CD4-positive, alpha-beta memory T cell (primary cell): ENCODE data around the gene CYSRT1. TPM values are rescaled to one million over a fixed set of nuclear protein-coding genes. Genes with fewer than 3 reads are reported as not detected.
A peak's percentile ranks its signal among the peaks of the same experiment; 100 is the strongest.

ENCODE experiments used
- CTCF ChIA-PET: fragments of 350-600 bp; sonication (Branson Sonifier 250); formaldehyde crosslinking; loops from one replicate; lab custom pipeline; 2021; ENCODE audit warnings: inconsistent platforms; ENCODE audit not compliant: partially characterized antibody; lab: Charles Lee
- POLR2A ChIA-PET: fragments of 350-600 bp; sonication (Branson Sonifier 250); formaldehyde crosslinking; loops from one replicate; lab custom pipeline; 2021; ENCODE audit not compliant: partially characterized antibody; lab: Charles Lee
- DNase-seq, 5 donors: peaks; one replicate each; pipeline versions ENCODE4 v3.0.0 to v3.0.0-alpha.2; 2020 to 2022; ENCODE audit warnings: mixed read lengths in 1 of 5
- H3K27ac ChIP-seq: one replicate; pipeline ENCODE4 v1.7.0; 2013; ENCODE audit warnings: low read depth, low read length
- H3K27me3 ChIP-seq: 2 replicates; pipeline ENCODE4 v1.7.0; 2013; ENCODE audit warnings: mild to moderate bottlenecking, low read length, moderate library complexity; ENCODE audit not compliant: insufficient read depth
- H3K36me3 ChIP-seq: 2 replicates; pipeline ENCODE4 v1.7.0; 2013; ENCODE audit warnings: mild to moderate bottlenecking, low read length, moderate library complexity; ENCODE audit not compliant: insufficient read depth
- H3K4me1 ChIP-seq: 2 replicates; pipeline ENCODE4 v1.7.0; 2013; ENCODE audit warnings: mild to moderate bottlenecking, low read length, moderate library complexity; ENCODE audit not compliant: insufficient read depth
- H3K4me3 ChIP-seq, 2 donors: one replicate each; pipeline ENCODE4 v1.7.0; 2013; ENCODE audit warnings: low read length in 2 of 2, mild to moderate bottlenecking in 1 of 2
- H3K9me3 ChIP-seq, 2 donors: one replicate each; pipeline ENCODE4 v1.7.0; 2013; ENCODE audit warnings: low read length in 2 of 2, control low read depth in 1 of 2; ENCODE audit not compliant: control insufficient read depth in 1 of 2
- H3K27ac Mint-ChIP-seq, 7 donors: one replicate each; pipeline ENCODE4 v1.8.0; 2020 to 2021; ENCODE audit warnings: mixed read lengths in 7 of 7, mild to moderate bottlenecking in 6 of 7, inconsistent platforms in 3 of 7, moderate library complexity in 3 of 7
- H3K27me3 Mint-ChIP-seq, 2 donors: one replicate each; pipeline ENCODE4 v1.8.0; 2020 to 2021; ENCODE audit warnings: mixed read lengths in 2 of 2
- H3K36me3 Mint-ChIP-seq, 2 donors: one replicate each; pipeline ENCODE4 v1.8.0; 2020 to 2021; ENCODE audit warnings: mixed read lengths in 2 of 2, inconsistent platforms in 1 of 2, mild to moderate bottlenecking in 1 of 2
- H3K4me1 Mint-ChIP-seq, 4 donors: one replicate each; pipeline ENCODE4 v1.8.0; 2020 to 2021; ENCODE audit warnings: mixed read lengths in 4 of 4, mild to moderate bottlenecking in 1 of 4
- H3K4me3 Mint-ChIP-seq, 8 donors: one replicate each; pipeline ENCODE4 v1.8.0; 2020 to 2021; ENCODE audit warnings: mixed read lengths in 8 of 8, mild to moderate bottlenecking in 7 of 8, moderate library complexity in 6 of 8, inconsistent platforms in 3 of 8
- H3K9me3 Mint-ChIP-seq, 8 donors: one replicate each; pipeline ENCODE4 v1.8.0; 2020 to 2021; ENCODE audit warnings: mixed read lengths in 8 of 8, mild to moderate bottlenecking in 5 of 8, inconsistent platforms in 3 of 8, moderate library complexity in 1 of 8
- intact Hi-C: fragments of 100-400 bp; cut with micrococcal nuclease; formaldehyde crosslinking; loops from one replicate; pipeline ENCODE4 v1.15.1; 2023
- polyA plus RNA-seq, 2 donors: library from polyadenylated mRNA; unstranded; fragments of 300-500 nt; fragmentation: Illumina TruSeq; gene quantifications; one replicate each; pipeline ENCODE4 v1.2.3, GENCODE V29; 2021
- total RNA-seq, 2 experiments: library from RNA; stranded (reverse); gene quantifications; one replicate each; pipeline ENCODE4 v1.2.3, GENCODE V29; 2021

Gene CYSRT1
- total and polyA plus RNA-seq, 4 experiments from 2014 or later, result 0.25 TPM; not detected in 3

GRCh38 chr9:137186385-137186784 is 38.6 kb upstream of the CYSRT1 start:
- Histone ChIP-seq H3K27me3 (no peaks in the 10 kb centered on the region), H3K27ac (no peak overlapping the region), H3K4me1 (peaks cover 41% of the 10 kb centered on the region), H3K36me3 (peaks cover 35% of the 10 kb centered on the region), H3K9me3 (no peaks in the 10 kb centered on the region), H3K4me3 (no peak overlapping the region)
- Mint-ChIP-seq H3K4me1 (peaks cover 22 to 63% (median 33%) of the 10 kb centered on the region in 4 donors), H3K36me3 (peaks cover 11 to 33% of the 10 kb centered on the region in 2 donors), H3K27me3 (no peaks in the 10 kb centered on the region), H3K9me3 (peaks cover 0 to 5% (median 0%) of the 10 kb centered on the region in 8 donors), H3K4me3 (peak overlapping the region; percentile 65 to 97 (median 90)), H3K27ac (peak overlapping the region in 3 of 7 donors; percentile 18 to 91 (median 50))
- intact Hi-C loops, result no loop called here
- CTCF ChIA-PET, result interaction anchor here (3.8 kb wide), 1 partner anchor 51 kb away, joined by 15 read pairs; no protein-coding TSS in a partner anchor
- POLR2A ChIA-PET, result interaction anchor here (8.9 kb wide), 1 partner anchor 16 kb away, joined by 169 read pairs; the partner anchor contains the start of genes NDOR1, TMEM203 and TPRN
- DNase-seq, result no peak

DNA sequence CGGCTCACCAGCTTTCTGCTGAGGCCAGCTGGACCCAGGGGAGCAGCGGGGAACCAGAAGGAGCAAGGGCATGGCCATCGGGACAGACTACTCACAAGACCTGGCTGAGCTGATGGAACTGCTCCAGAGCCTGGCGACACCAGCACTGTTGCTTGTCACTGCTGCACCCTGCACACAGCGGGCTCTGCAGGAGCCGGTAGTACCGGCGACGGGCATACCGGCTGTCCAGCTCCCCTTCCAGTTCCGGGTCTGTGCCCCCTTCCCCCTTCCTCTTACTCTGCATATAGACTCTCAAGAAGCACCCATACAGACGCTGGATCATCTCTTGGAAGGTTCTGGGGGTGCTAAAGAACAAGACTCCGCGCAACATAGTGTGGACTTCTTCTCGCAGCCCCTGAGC is 37.6 kb upstream of the CYSRT1 start:
- H3K4me3 Mint-ChIP-seq, result peak overlapping the region; percentile 88 to 97 (median 93)
- intact Hi-C loops, result no loop called here
- H3K9me3 ChIP-seq, result no peaks in the 10 kb centered on the region
- H3K4me1 ChIP-seq, result peaks cover 41% of the 10 kb centered on the region
- DNase-seq, result no peak
- peaks cover 6 to 27% of the 10 kb centered on the region in 2 donors for H3K36me3 Mint-ChIP-seq
- no peaks in the 10 kb centered on the region for H3K27me3 Mint-ChIP-seq
- peaks cover 33% of the 10 kb centered on the region for H3K36me3 ChIP-seq
- peaks cover 22 to 63% (median 33%) of the 10 kb centered on the region in 4 donors for H3K4me1 Mint-ChIP-seq
- ChIA-PET CTCF (interaction anchor here (0.9 to 3.8 kb wide), 5 partner anchors 13 to 92 kb away, joined by 3 to 15 read pairs (median 5); partner anchors contain the start of genes RNF224 and TPRN), POLR2A (interaction anchor here (0.6 to 8.9 kb wide), 13 partner anchors 12 to 153 kb away, joined by 3 to 169 read pairs (median 11); partner anchors contain the start of genes CYSRT1, MAN1B1, NDOR1 and NELFB)
- H3K27ac Mint-ChIP-seq, result peak overlapping the region; percentile 60 to 98 (median 92)
- peaks cover 0 to 5% (median 0%) of the 10 kb centered on the region in 8 donors for H3K9me3 Mint-ChIP-seq
- peak overlapping the region; percentile 96 for H3K27ac ChIP-seq
- H3K4me3 ChIP-seq, result peak overlapping the region; percentile 81 to 90
- H3K27me3 ChIP-seq, result no peaks in the 10 kb centered on the region

- Histone ChIP-seq H3K27me3 (no peaks in the 10 kb centered on the region), H3K4me3 (peak overlapping the region; percentile 81 to 90), H3K4me1 (peaks cover 41% of the 10 kb centered on the region), H3K36me3 (peaks cover 26% of the 10 kb centered on the region), H3K9me3 (no peaks in the 10 kb centered on the region), H3K27ac (peak overlapping the region; percentile 96)
- intact Hi-C loops, result loop anchor here (1.0 to 2.0 kb wide), 5 partner anchors 12 to 101 kb away; partner anchors contain the start of genes MAN1B1, NDOR1, TMEM203 and TPRN
- peak overlapping the region; percentile 88 to 97 (median 93) for H3K4me3 Mint-ChIP-seq
- no peak for DNase-seq
- ChIA-PET CTCF (interaction anchor here (1.1 to 3.8 kb wide), 8 partner anchors 10 to 92 kb away, joined by 3 to 15 read pairs (median 5); partner anchors contain the start of genes RNF224 and TPRN), POLR2A (interaction anchor here (0.6 to 8.9 kb wide), 17 partner anchors 11 to 654 kb away, joined by 3 to 169 read pairs (median 8); partner anchors contain the start of genes CYSRT1, MAN1B1, NDOR1 and NELFB)
- peaks cover 22 to 63% (median 33%) of the 10 kb centered on the region in 4 donors for H3K4me1 Mint-ChIP-seq
- peaks cover 6 to 27% of the 10 kb centered on the region in 2 donors for H3K36me3 Mint-ChIP-seq
- peak overlapping the region; percentile 86 to 98 (median 94) for H3K27ac Mint-ChIP-seq
- peaks cover 0 to 5% (median 0%) of the 10 kb centered on the region in 8 donors for H3K9me3 Mint-ChIP-seq
- no peaks in the 10 kb centered on the region for H3K27me3 Mint-ChIP-seq
Observed at GRCh38 chr9:137188086-137188489, 36.9 kb upstream of the CYSRT1 start.

- H3K27me3 Mint-ChIP-seq, result no peaks in the 10 kb centered on the region
- Histone ChIP-seq H3K9me3 (no peaks in the 10 kb centered on the region), H3K27me3 (no peaks in the 10 kb centered on the region), H3K27ac (peak within 1 kb of the TSS; percentile 96), H3K4me1 (peaks cover 41% of the 10 kb centered on the region), H3K36me3 (peaks cover 20% of the 10 kb centered on the region), H3K4me3 (peak within 1 kb of the TSS; percentile 81 to 90)
- peak; percentile 84 to 96 (median 92) for DNase-seq
- peaks cover 22 to 62% (median 33%) of the 10 kb centered on the region in 4 donors for H3K4me1 Mint-ChIP-seq
- intact Hi-C loops, result loop anchor here (1.0 to 2.0 kb wide), 6 partner anchors 12 to 102 kb away; partner anchors contain the start of genes MAN1B1, NDOR1, TMEM203 and TPRN
- peaks cover 0 to 5% (median 0%) of the 10 kb centered on the region in 8 donors for H3K9me3 Mint-ChIP-seq
- peak within 1 kb of the TSS; percentile 91 to 97 (median 94) for H3K4me3 Mint-ChIP-seq
- H3K36me3 Mint-ChIP-seq, result peaks cover 6 to 22% of the 10 kb centered on the region in 2 donors
- POLR2A ChIA-PET, result interaction anchor here (0.8 to 8.9 kb wide), 22 partner anchors 12 to 655 kb away, joined by 3 to 169 read pairs (median 6); partner anchors contain the start of genes CYSRT1, EXD3, MAN1B1 and NDOR1
- CTCF ChIA-PET, result interaction anchor here (0.7 to 3.8 kb wide), 16 partner anchors 9 to 93 kb away, joined by 3 to 15 read pairs (median 3); partner anchors contain the start of genes NELFB, RNF224 and TPRN
- peak within 1 kb of the TSS; percentile 91 to 98 (median 96) for H3K27ac Mint-ChIP-seq
Observed at GRCh38 chr9:137188490-137189296, 36.3 kb upstream of the CYSRT1 start, which contains the start of the genes ANAPC2 and SSNA1. TSS of gene ANAPC2 (minus strand) at chr9:137188560. CDS start at chr9:137188532, 28 bp downstream. TSS of gene SSNA1 (plus strand) at chr9:137188676. CDS start at chr9:137188727, 51 bp downstream.

- ChIA-PET CTCF (interaction anchor here (0.7 to 3.8 kb wide), 14 partner anchors 8 to 94 kb away, joined by 3 to 15 read pairs (median 3); partner anchors contain the start of genes NELFB and TPRN), POLR2A (interaction anchor here (0.8 to 8.9 kb wide), 18 partner anchors 13 to 292 kb away, joined by 3 to 169 read pairs (median 10); partner anchors contain the start of genes CYSRT1, EXD3, MAN1B1 and NDOR1)
Observed at GRCh38 chr9:137189297-137190295, 35.4 kb upstream of the CYSRT1 start.

More at GRCh38 chr9:137189297-137190295, 35.4 kb upstream of the CYSRT1 start:
- intact Hi-C loops, result loop anchor here (1.0 to 2.0 kb wide), 2 partner anchors 47 to 103 kb away; partner anchors contain the start of gene MAN1B1
- H3K27ac ChIP-seq, result peak overlapping the region; percentile 96
- H3K27me3 Mint-ChIP-seq, result no peaks in the 10 kb centered on the region
- H3K4me3 Mint-ChIP-seq, result peak overlapping the region; percentile 90 to 95 (median 92)
- H3K27ac Mint-ChIP-seq, result peak overlapping the region; percentile 91 to 97 (median 95)
- peaks cover 0 to 3% (median 0%) of the 10 kb centered on the region in 8 donors for H3K9me3 Mint-ChIP-seq
- H3K36me3 Mint-ChIP-seq, result peaks cover 0 to 16% of the 10 kb centered on the region in 2 donors
- no peak for DNase-seq
- no peaks in the 10 kb centered on the region for H3K27me3 ChIP-seq
- H3K4me1 ChIP-seq, result peaks cover 41% of the 10 kb centered on the region
- peaks cover 16 to 52% (median 32%) of the 10 kb centered on the region in 4 donors for H3K4me1 Mint-ChIP-seq
- no peaks in the 10 kb centered on the region for H3K9me3 ChIP-seq
- peaks cover 14% of the 10 kb centered on the region for H3K36me3 ChIP-seq
- H3K4me3 ChIP-seq, result peak overlapping the region; percentile 81 to 90
